IPS DF 6.9 (cell line): ENCODE results near the gene MRE11.

Source experiments
- DNase-seq: peaks from one replicate; pipeline ENCODE4 v3.0.0-alpha.2; 2013; ENCODE audit warnings: low read depth, low spot score
- H3K27ac ChIP-seq: one replicate; pipeline ENCODE4 v1.5.1; 2013; ENCODE audit warnings: low read length, control low read depth
- H3K27me3 ChIP-seq: 2 replicates; pipeline ENCODE4 v1.6.1; 2013; ENCODE audit warnings: mild to moderate bottlenecking, low read length; ENCODE audit not compliant: control insufficient read depth, insufficient read depth
- H3K36me3 ChIP-seq: 2 replicates; pipeline ENCODE4 v1.6.1; 2013; ENCODE audit warnings: low read length; ENCODE audit not compliant: control insufficient read depth, insufficient read depth
- H3K4me1 ChIP-seq: 2 replicates; pipeline ENCODE4 v1.6.1; 2013; ENCODE audit warnings: low read length; ENCODE audit not compliant: control insufficient read depth, insufficient read depth
- H3K4me3 ChIP-seq: 2 replicates; pipeline ENCODE4 v1.5.1; 2013; ENCODE audit warnings: mild to moderate bottlenecking, low read length
- H3K9me3 ChIP-seq: 2 replicates; pipeline ENCODE4 v1.6.1; 2013; ENCODE audit warnings: low read length, inconsistent platforms; ENCODE audit not compliant: control insufficient read depth, insufficient read depth
- WGBS: extraction: QIAGEN DNeasy Blood & Tissue Kit; methylation state at CpG from one replicate; pipeline ENCODE4 v1.1.7; 2013; ENCODE audit warnings: mixed read lengths, missing lambda C conversion rate; ENCODE audit not compliant: insufficient read length, insufficient coverage; 5-methylcytosine and 5-hydroxymethylcytosine counted together

MRE11 gene

DNA sequence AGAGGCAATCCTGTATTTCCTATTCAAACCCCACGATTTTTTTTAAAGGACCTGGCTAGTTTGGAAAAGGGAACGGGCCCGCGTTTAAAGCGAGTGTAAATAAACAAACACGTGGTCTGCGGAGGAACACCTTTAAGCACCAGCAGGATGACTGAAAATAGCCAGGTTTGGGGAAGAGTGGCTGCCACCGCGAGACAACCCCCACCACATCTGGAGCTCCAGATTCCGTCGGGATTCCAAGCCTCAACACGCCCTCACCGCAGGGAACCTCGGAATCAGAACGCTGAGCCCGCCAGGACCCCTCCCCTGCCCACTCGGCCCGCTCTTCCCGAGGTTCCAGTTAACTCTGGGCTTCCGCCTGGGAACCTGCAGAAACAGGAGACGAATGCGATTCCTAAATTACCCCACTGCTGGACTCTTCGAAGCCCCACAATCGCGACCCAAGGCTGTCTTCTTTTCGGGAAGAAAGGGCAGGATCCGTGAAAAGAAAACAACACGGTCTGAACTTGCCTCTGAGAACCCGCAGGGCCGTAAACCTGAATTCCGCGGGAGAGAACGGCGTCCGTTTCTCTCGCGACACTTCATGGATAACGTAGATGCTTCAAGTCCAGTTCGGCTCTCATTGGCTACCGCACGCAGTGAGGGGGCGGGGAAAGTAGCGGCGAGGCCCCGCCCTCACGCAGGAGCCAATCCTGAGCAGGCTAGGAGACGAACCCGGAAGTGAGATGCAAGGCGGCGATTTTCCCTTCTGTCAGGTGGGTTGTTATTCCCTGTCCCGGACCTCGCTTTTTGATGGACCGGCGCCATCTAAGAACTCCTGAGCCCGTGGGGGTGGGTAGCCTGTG is at the start of gene MRE11, which contains the start of gene ANKRD49:
Gene MRE11, minus strand, starts transcription at position 564 of the 845 bp plus-strand sequence. CDS start 1,043 bp downstream, outside the sequence.
Gene ANKRD49, plus strand, starts transcription at position 704 of the 845 bp plus-strand sequence. CDS start 2,710 bp downstream, outside the sequence.
- Histone ChIP-seq H3K4me3 (peak within 1 kb of the TSS; percentile 99), H3K4me1 (no peaks in the 10 kb centered on the region)

GRCh38 chr11:94539420-94539819 is 45.8 kb upstream of the MRE11 start:
- DNase-seq = no peak

More for the DNA sequence above, at the start of gene MRE11, which contains the start of gene ANKRD49:
- H3K27ac ChIP-seq = no peak within 1 kb of the TSS
- no peaks in the 10 kb centered on the region for H3K27me3 ChIP-seq
- no CpG with 5 or more reads among the region's 55 CpGs for WGBS
- no peaks in the 10 kb centered on the region; the same call in 1 of the 2 replicates for H3K36me3 ChIP-seq
- peak; percentile 90 for DNase-seq
- no peaks in the 10 kb centered on the region for H3K9me3 ChIP-seq

GRCh38 chr11:94537031-94537600 is 43.5 kb upstream of the MRE11 start:
- H3K4me3 ChIP-seq = no peak overlapping the region
- H3K9me3 ChIP-seq = no peaks in the 10 kb centered on the region
- no peaks in the 10 kb centered on the region for H3K4me1 ChIP-seq
- no peaks in the 10 kb centered on the region for H3K36me3 ChIP-seq
- no CpG with 5 or more reads among the region's 3 CpGs for WGBS
- no peak for DNase-seq
- no peaks in the 10 kb centered on the region for H3K27me3 ChIP-seq
- H3K27ac ChIP-seq = no peak overlapping the region

More at GRCh38 chr11:94539420-94539819, 45.8 kb upstream of the MRE11 start:
- Histone ChIP-seq H3K9me3 (no peaks in the 10 kb centered on the region), H3K4me3 (no peak overlapping the region), H3K36me3 (no peaks in the 10 kb centered on the region), H3K27me3 (no peaks in the 10 kb centered on the region), H3K27ac (no peak overlapping the region), H3K4me1 (no peaks in the 10 kb centered on the region)
- WGBS = no CpG with 5 or more reads among the region's 1 CpG

GRCh38 chr11:94536386-94536785 is 42.7 kb upstream of the MRE11 start:
- H3K4me1 ChIP-seq = no peaks in the 10 kb centered on the region
- no peaks in the 10 kb centered on the region for H3K27me3 ChIP-seq
- no peaks in the 10 kb centered on the region for H3K9me3 ChIP-seq
- no peaks in the 10 kb centered on the region for H3K36me3 ChIP-seq
- DNase-seq = no peak
- no peak overlapping the region for H3K4me3 ChIP-seq
- H3K27ac ChIP-seq = no peak overlapping the region

GRCh38 chr11:94533696-94534630 is 40.3 kb upstream of the MRE11 start:
- Histone ChIP-seq H3K27ac (no peak overlapping the region), H3K9me3 (no peaks in the 10 kb centered on the region), H3K4me3 (no peak overlapping the region), H3K4me1 (no peaks in the 10 kb centered on the region), H3K27me3 (no peaks in the 10 kb centered on the region), H3K36me3 (no peaks in the 10 kb centered on the region)
- DNase-seq = no peak
- WGBS = no CpG with 5 or more reads among the region's 6 CpGs

- no CpG with 5 or more reads among the region's 1 CpG for WGBS
- no peaks in the 10 kb centered on the region for H3K36me3 ChIP-seq
- no peak overlapping the region for H3K27ac ChIP-seq
- DNase-seq = no peak
- H3K9me3 ChIP-seq = no peaks in the 10 kb centered on the region
- H3K4me3 ChIP-seq = no peak overlapping the region
- no peaks in the 10 kb centered on the region for H3K4me1 ChIP-seq
- H3K27me3 ChIP-seq = no peaks in the 10 kb centered on the region
Observed at GRCh38 chr11:94533206-94533605, 39.6 kb upstream of the MRE11 start.

GRCh38 chr11:94532211-94532610 is 38.6 kb upstream of the MRE11 start:
- Histone ChIP-seq H3K4me3 (no peak overlapping the region), H3K4me1 (no peaks in the 10 kb centered on the region), H3K27ac (no peak overlapping the region), H3K36me3 (no peaks in the 10 kb centered on the region), H3K27me3 (no peaks in the 10 kb centered on the region), H3K9me3 (no peaks in the 10 kb centered on the region)
- no peak for DNase-seq
- WGBS = no CpG with 5 or more reads among the region's 3 CpGs

DNA sequence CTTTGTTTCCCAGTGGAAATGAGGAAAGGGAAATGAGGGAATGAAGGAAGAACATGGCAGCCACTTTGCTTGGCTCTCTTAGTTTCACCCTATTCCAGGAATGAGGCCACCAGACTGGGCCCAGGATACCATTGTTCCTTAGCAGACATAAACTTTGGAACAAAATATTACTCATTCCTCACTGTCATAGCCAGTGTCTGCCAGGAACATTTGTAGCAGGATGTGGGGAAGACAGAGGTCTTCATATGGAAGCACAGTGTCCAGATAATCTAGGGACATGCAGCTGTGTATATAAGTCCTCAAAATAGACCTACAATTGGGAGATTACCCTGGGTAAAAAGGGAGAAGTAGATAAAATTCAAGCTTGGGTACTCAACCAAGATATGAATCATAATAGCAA is 34.9 kb upstream of the MRE11 start:
- Histone ChIP-seq H3K9me3 (no peaks in the 10 kb centered on the region), H3K27ac (no peak overlapping the region), H3K4me1 (no peaks in the 10 kb centered on the region), H3K27me3 (no peaks in the 10 kb centered on the region), H3K4me3 (no peak overlapping the region), H3K36me3 (no peaks in the 10 kb centered on the region)
- DNase-seq = no peak

GRCh38 chr11:94526645-94527438 is 33.2 kb upstream of the MRE11 start:
- H3K9me3 ChIP-seq = no peaks in the 10 kb centered on the region
- no peaks in the 10 kb centered on the region for H3K4me1 ChIP-seq
- no peaks in the 10 kb centered on the region for H3K36me3 ChIP-seq
- WGBS = no CpG with 5 or more reads among the region's 4 CpGs
- H3K27ac ChIP-seq = no peak overlapping the region
- no peak for DNase-seq
- no peaks in the 10 kb centered on the region for H3K27me3 ChIP-seq
- H3K4me3 ChIP-seq = no peak overlapping the region
